Measurements from ENCODE around the gene PCDH9.

GRCh38 chr13:66532845-66533244 lies 697.3 kb downstream of the PCDH9 start:
- TF ChIP-seq CHD2 (IDR thresholded peaks at IDR 0.05; ENCODE audit: low read length, partially characterized antibody) (no peak), CTCF (IDR thresholded peaks at IDR 0.05) (no peak), RAD21 (IDR thresholded peaks at IDR 0.05; ENCODE audit: low read length) (no peak), GATA2 (CRISPR knock-in tag; IDR thresholded peaks at IDR 0.05) (no peak), POLR2AphosphoS5 (IDR thresholded peaks at IDR 0.05; ENCODE audit: low read depth, low read length) (no peak), RCOR1 (IDR thresholded peaks at IDR 0.05; ENCODE audit: low read length) (no peak)

Measured in SK-N-SH (cell line).